Heart right ventricle (tissue), 16 donors: ENCODE measurements around the gene CLBA1. TPM values are rescaled to one million over a fixed set of nuclear protein-coding genes. Genes with fewer than 3 reads are reported as not detected.
A peak's percentile ranks its signal among the peaks of the same experiment; 100 is the strongest.

Experiments used
- ATAC-seq, 8 donors: fragments of 200-7000 bp; cut with Tn5 transposase; one replicate each; pipeline ENCODE4 v1.9.1; 2020; ENCODE audit warnings: mild to moderate bottlenecking in 8 of 8, moderate library complexity in 8 of 8, moderate number of reproducible peaks in 1 of 8
- DNase-seq, 2 donors: peaks; one replicate each; pipeline ENCODE4 v3.0.0-alpha.2; 2020
- H3K27ac ChIP-seq, 10 donors: fragments of 200-600 bp; sonication (generic) in 2 of 10; one replicate each; pipeline versions ENCODE4 v1.5.0 to v1.8.0; 2020 to 2022; ENCODE audit warnings: mild to moderate bottlenecking in 3 of 10
- H3K27me3 ChIP-seq, 7 donors: fragments of 200-600 bp; one replicate each; pipeline ENCODE4 v1.8.0; 2021 to 2022; ENCODE audit warnings: mild to moderate bottlenecking in 2 of 7
- H3K36me3 ChIP-seq, 9 donors: fragments of 200-600 bp; sonication (generic) in 1 of 9; one replicate each; pipeline versions ENCODE4 v1.5.0 to v1.8.0; 2020 to 2022; ENCODE audit warnings: mild to moderate bottlenecking in 2 of 9
- H3K4me1 ChIP-seq, 9 donors: fragments of 200-600 bp; sonication (generic) in 1 of 9; one replicate each; pipeline versions ENCODE4 v1.5.0 to v1.8.0; 2020 to 2022; ENCODE audit warnings: mild to moderate bottlenecking in 4 of 9
- H3K4me3 ChIP-seq, 10 donors: fragments of 200-600 bp; sonication (generic) in 2 of 10; one replicate each; pipeline versions ENCODE4 v1.5.0 to v1.8.0; 2020 to 2022; ENCODE audit warnings: mild to moderate bottlenecking in 7 of 10, moderate library complexity in 2 of 10
- H3K9me3 ChIP-seq, 11 donors: fragments of 200-600 bp in 10 of 11; sonication (generic) in 2 of 11; one replicate each; pipeline versions ENCODE4 v1.5.0 to v1.8.0; 2013 to 2022; ENCODE audit warnings: mild to moderate bottlenecking in 2 of 11, control low read depth in 1 of 11, moderate library complexity in 1 of 11
- WGBS, 2 donors: extraction: QIAGEN DNeasy Blood & Tissue Kit; methylation state at CpG; one replicate each; pipeline ENCODE4 v1.1.7; 2013; ENCODE audit warnings: inconsistent platforms in 1 of 2; 5-methylcytosine and 5-hydroxymethylcytosine counted together
- intact Hi-C, 10 donors: fragments of 100-400 bp; cut with DNase I; formaldehyde crosslinking; loops; one replicate each; pipeline versions ENCODE4 v1.11.1 to v1.14.2; 2022
- polyA plus RNA-seq, 2 donors: library from polyadenylated mRNA; stranded (reverse); fragments of 200-250 nt; gene quantifications; one replicate each; pipeline ENCODE4 v1.2.3, GENCODE V29; 2013
- total RNA-seq, 10 donors: library from RNA; stranded (reverse); fragmentation: NEBNext Ultra II Directional in 3 of 10; extraction: Animal tissue kit (Norgen Biotek cat#: 25700) in 3 of 10; gene quantifications; one replicate each; pipeline versions ENCODE4 v1.2.1 to v1.2.4, GENCODE V29; 2021 to 2023
- TF ChIP-seq, protein P1 (sequence below), 9 donors: fragments of 200-600 bp; sonication (generic) in 2 of 9; IDR thresholded peaks; one replicate each; pipeline versions ENCODE4 v1.5.0 to v1.8.0; 2021 to 2022; ENCODE audit warnings: antibody characterized with exemption in 9 of 9, mild to moderate bottlenecking in 5 of 9, moderate library complexity in 1 of 9
- donor health status: Arrhythmogenic right ventricular cardiomyopathy.
- donor health status: ischemic (EF 13 %, LVEDD 7.1; RV severe dilation, severe dysfunction).
- donor health status: healthy with polysubstance abuse.
- donor health status: DM: no; HTN: yes; CAD: no.
- donor health status: DM: no; HTN: no; CAD: no.
- donor health status: ischemic (EF 25% LVEDD 6.9; RV normal size, moderate dysfunction).
- donor health status: ischemic (EF 25% LVEDD 5.7; RV mildly dilated, moderate dysfunction).
- donor health status: healthy.
- donor health status: DM: yes; HTN: yes; CAD: no.
- donor health status: Ischemic cardiomyopathy.
- donor health status: ischemic (EF 35%, LVEDD 5.7; RV mildly dilated, moderate dysfunction).
- donor health status: nonischemic (EF 11% LVEDD 7.7; RV severe dilation, severe dysfunction).
- donor health status: DM: yes; HTN: yes; CAD: no.
- donor health status: PGD.
- donor health status: ischemic (EF 29% LVEDD 5.4; RV normal size, mild dysfunction).
- donor health status: nonischemic (EF 23%, LVEDD 6.1; RV moderate dilation, normal function).

The CLBA1 gene
- total and polyA plus RNA-seq, 12 donors = 1.2 to 3.5 (median 2.6) TPM

DNA sequence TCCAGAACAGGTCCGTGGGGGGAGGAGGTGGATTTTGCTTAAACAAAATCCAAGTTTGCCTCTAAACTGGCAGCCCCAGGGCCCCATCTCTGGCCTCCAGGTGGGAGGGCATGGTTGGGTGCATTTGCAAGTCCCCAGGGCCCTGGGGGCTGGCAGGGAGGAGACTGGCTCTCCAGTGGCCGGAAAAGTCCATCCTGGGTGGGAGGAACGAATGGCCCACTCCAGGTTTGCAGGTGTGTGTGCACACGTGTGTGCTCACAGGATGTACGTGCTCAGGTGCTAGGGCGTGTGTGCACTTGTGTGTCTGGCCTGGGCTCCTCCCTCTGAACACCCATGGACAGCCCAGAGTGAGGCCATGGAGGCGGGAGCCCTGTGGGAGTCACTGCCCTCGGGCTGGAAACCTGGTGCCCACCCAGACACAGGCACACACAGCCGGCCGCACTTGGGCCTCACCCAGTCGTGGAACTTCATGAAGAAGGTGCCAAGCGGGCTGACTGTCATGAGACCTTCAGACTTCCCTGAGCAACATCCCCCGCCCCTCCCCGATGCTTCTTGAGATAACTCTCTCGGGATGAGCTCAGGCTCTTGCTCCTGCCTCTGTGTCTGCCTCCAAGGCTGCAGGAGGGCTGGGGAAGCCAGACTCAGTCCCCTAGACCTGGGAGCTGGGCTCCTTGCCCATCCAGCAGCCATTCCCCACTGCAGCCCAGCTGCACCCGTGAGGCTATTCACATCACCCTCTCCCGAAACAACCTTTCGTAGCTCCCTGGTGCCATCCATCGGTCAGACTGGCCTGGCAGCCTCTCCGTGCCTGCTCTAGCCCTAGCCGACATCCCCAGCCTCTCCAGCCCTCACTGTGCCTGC, 16.8 kb upstream of the CLBA1 start:
- H3K4me3 ChIP-seq = peak overlapping the region in 8 of 10 donors; percentile 14 to 60 (median 46)
- H3K36me3 ChIP-seq = no peaks in the 10 kb centered on the region
- no peaks in the 10 kb centered on the region for H3K9me3 ChIP-seq
- ATAC-seq (no peak), DNase-seq (no peak)
- TF ChIP-seq, protein P1, sequence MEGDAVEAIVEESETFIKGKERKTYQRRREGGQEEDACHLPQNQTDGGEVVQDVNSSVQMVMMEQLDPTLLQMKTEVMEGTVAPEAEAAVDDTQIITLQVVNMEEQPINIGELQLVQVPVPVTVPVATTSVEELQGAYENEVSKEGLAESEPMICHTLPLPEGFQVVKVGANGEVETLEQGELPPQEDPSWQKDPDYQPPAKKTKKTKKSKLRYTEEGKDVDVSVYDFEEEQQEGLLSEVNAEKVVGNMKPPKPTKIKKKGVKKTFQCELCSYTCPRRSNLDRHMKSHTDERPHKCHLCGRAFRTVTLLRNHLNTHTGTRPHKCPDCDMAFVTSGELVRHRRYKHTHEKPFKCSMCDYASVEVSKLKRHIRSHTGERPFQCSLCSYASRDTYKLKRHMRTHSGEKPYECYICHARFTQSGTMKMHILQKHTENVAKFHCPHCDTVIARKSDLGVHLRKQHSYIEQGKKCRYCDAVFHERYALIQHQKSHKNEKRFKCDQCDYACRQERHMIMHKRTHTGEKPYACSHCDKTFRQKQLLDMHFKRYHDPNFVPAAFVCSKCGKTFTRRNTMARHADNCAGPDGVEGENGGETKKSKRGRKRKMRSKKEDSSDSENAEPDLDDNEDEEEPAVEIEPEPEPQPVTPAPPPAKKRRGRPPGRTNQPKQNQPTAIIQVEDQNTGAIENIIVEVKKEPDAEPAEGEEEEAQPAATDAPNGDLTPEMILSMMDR (IDR thresholded peaks at IDR 0.05) = peak in 1 of 9 donors; percentile 8
- H3K4me1 ChIP-seq = peaks cover 18 to 72% (median 43%) of the 10 kb centered on the region in 9 donors
- 62 to 63% methylated on average over 21 of the region's 21 CpGs for WGBS, 2 donors
- H3K27me3 ChIP-seq = peaks cover 0 to 33% (median 0%) of the 10 kb centered on the region in 7 donors
- intact Hi-C loops = loop anchor here in 1 of 10 donors (5.0 kb wide), 1 partner anchor 36 kb away; no protein-coding TSS in a partner anchor
- peak overlapping the region in 8 of 10 donors; percentile 1 to 78 (median 68) for H3K27ac ChIP-seq

DNA sequence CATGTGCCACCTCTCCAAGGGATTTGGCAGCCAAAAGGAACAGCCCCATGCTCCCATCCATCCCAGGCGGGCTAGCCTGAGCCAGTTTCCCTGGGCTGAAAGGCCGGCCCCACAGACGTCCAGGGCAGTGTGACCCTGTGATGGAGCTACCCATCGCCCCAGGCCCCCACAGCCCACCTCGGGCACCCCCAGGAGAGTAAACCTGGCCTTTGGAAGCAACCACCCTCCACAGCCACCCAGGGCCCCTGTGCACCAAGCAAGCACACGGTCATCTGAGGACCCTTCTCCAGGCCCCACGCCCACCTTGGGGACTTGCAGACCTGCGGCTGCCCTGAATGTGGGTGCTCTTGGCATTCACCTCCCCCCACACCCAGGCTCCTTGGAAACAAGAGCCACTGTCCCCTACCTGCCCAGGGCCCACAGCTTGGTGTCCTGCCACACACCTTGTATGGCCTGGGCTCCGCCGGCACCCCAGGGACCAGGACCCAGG, 15.8 kb upstream of the CLBA1 start:
- H3K4me3 ChIP-seq = peak overlapping the region in 3 of 10 donors; percentile 14 to 35 (median 24)
- H3K27ac ChIP-seq = peak overlapping the region in 6 of 10 donors; percentile 13 to 78 (median 63)
- peaks cover 25 to 83% (median 53%) of the 10 kb centered on the region in 9 donors for H3K4me1 ChIP-seq
- no peaks in the 10 kb centered on the region for H3K9me3 ChIP-seq
- DNase-seq (peak in 1 of 2 donors; percentile 10), ATAC-seq (no peak)
- peaks cover 0 to 29% (median 0%) of the 10 kb centered on the region in 7 donors for H3K27me3 ChIP-seq
- TF ChIP-seq, protein P1 (IDR thresholded peaks at IDR 0.05) = no peak
- WGBS, 2 donors = 94 to 97% methylated on average over 10 of the region's 10 CpGs
- H3K36me3 ChIP-seq = no peaks in the 10 kb centered on the region
- intact Hi-C loops = loop anchor here in 3 of 10 donors (5.0 to 10.0 kb wide), 4 partner anchors 37 to 385 kb away; no protein-coding TSS in a partner anchor

DNA sequence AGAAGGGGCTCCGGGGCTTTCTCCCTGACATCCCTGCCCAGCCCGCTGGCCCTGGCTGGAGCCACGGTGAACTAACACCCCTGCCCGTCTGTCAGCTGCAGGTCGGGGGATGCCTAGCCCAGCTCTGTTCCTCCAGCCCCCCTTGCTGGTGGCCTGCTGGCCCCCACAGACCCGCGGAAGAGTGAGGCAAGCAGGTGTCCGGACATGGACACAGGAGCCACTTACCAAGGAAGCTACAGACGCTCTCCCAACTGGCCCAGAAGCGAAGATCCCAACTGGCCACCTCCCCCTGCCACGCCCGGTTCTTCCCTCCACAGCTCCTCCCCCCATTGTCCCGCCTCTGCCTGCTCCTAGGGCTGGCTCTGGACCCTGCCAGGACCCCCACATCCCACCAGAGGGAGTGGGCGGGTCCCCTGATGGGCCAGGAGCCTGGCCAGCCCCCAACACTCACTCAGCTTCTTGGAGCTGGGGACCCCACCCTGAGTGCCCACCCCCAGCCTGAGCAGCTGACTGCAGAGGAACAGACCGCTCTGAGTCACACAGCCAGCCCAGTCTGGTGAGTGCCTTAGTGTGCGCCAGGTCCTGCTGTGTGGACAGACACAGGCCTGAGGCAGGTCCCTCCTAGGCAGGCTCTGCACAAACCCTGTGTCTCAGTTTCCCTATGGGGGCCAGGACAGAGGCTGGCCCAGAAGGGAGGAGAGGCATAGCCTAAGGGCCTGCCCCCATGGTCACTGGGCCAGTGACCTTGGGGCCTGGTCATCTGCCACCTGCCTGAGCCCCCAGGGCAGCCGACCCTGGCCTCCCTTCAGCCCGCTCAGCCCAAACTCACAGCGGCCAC, 15.1 kb upstream of the CLBA1 start:
- intact Hi-C loops = loop anchor here in 2 of 10 donors (10.0 kb wide), 3 partner anchors 76 to 384 kb away; no protein-coding TSS in a partner anchor
- Histone ChIP-seq H3K4me3 (peak overlapping the region in 3 of 10 donors; percentile 14 to 35 (median 24)), H3K36me3 (no peaks in the 10 kb centered on the region), H3K27me3 (peaks cover 0 to 35% (median 6%) of the 10 kb centered on the region in 7 donors), H3K9me3 (no peaks in the 10 kb centered on the region), H3K4me1 (peaks cover 25 to 89% (median 59%) of the 10 kb centered on the region in 9 donors), H3K27ac (peak overlapping the region in 6 of 10 donors; percentile 13 to 71 (median 57))
- DNase-seq = peak; percentile 36 to 53
- WGBS, 2 donors = 72 to 83% methylated on average over 19 of the region's 19 CpGs
- TF ChIP-seq, protein P1 (IDR thresholded peaks at IDR 0.05) = no peak
- peak in 6 of 8 donors; percentile 4 to 56 (median 17) for ATAC-seq
